ENCODE measurements around the gene NAB2.

The NAB2 gene

DNA sequence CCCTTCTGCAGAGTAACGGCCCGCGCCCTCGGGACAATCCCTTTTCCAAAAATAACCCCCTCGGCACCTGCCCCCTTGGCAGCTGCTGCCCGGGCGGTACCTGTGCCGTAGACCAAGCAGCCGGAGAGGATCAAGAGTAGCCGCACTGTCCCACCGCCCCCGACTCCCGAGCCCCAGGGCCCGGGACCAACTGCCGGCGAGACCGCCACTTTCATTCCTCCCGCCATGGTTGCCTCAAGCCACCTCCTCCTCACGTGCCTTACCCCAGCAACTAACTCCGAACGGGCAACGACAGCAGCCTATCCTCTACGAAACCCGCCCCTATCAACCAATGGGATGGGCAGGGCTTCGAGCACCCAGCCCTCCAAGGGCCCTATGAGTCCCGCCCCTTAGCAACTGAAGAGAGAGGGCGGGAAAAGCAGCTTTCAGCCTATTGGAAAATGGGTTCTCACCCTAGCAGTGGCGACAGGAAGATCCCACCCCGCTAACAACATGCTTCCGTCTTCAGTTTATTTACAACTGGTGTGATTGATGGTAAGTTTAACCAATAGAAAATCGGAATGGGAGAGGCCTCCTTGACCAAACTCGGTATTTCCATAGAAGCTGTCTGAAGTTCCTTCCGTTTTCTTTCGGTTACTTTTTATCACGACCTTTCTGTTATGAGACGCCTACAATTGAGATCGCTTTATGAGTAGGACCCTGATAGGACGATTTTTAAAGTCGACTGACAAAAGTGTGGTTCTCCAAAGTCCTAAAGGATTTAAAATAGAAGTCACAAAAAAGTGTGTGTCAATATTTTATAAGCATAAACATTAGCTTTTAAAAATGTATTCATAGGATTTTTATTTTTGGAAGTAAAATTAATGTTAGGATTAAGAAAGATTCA, 10.2 kb upstream of the NAB2 start, which contains the start of gene NEMP1:
TSS of gene NEMP1 (minus strand) at position 273 of the 886 bp plus-strand sequence. CDS start at position 227, 46 bp downstream.
- Mint-ChIP-seq H3K4me3 (peak within 1 kb of the TSS; percentile 100), H3K27ac (peak within 1 kb of the TSS; percentile 97 to 99), H3K27me3 (no peaks in the 10 kb centered on the region), H3K4me1 (ENCODE audit: low read depth in 2 of 2) (peaks cover 7 to 10% of the 10 kb centered on the region in 2 donors), H3K9me3 (no peaks in the 10 kb centered on the region), H3K36me3 (ENCODE audit: insufficient read depth) (peaks cover 13% of the 10 kb centered on the region)
- ATAC-seq (replicated peaks) (peak; percentile 94), DNase-seq (peak; percentile 92 to 95 (median 92))

DNA sequence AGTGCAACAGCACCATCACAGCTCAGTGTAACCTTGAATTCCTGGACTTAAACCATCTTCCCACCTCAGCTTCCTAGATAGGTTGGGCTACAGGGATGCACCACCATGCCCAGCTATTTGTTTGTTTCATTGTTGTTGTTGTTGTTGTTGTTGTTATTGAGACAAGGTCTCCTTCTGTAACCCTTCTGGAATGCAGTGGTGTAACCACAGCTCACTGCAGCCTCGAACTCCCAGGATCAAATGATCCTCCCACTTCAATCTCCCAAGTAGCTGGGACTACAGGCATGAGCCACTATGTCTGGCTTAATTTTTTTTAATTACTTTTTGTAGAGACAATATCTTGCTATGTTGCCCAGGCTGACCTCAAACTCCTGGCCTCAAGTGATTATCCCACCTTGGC, 9.1 kb upstream of the NAB2 start:
- H3K27me3 Mint-ChIP-seq, result no peaks in the 10 kb centered on the region
- H3K36me3 Mint-ChIP-seq (ENCODE audit: insufficient read depth), result peaks cover 13% of the 10 kb centered on the region
- H3K9me3 Mint-ChIP-seq, result no peaks in the 10 kb centered on the region
- peaks cover 7 to 10% of the 10 kb centered on the region in 2 donors for H3K4me1 Mint-ChIP-seq (ENCODE audit: low read depth in 2 of 2)
- H3K27ac Mint-ChIP-seq, result peak overlapping the region in 1 of 2 donors; percentile 97
- H3K4me3 Mint-ChIP-seq, result no peak overlapping the region
- ATAC-seq (replicated peaks) (no peak), DNase-seq (no peak)

DNA sequence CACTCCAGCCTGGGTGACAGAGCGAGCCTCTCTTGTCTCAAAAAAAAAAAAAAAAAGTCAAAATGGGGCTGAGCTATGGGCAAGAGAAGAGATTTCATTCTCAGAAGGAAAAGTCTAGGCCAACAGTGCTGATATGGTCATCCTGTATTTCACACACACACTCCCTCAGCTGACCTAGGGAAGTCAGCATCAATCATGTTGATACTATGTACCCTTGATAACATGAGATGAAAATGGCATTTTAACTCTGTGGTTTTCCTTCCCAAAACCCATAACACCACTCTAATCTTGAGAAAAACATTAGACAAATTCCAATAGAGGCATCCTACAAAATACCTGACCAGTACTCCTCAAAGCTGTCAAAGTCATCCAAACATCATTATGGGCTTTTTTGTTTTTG, 8.1 kb upstream of the NAB2 start:
- Mint-ChIP-seq H3K9me3 (no peaks in the 10 kb centered on the region), H3K4me3 (no peak overlapping the region), H3K4me1 (ENCODE audit: low read depth in 2 of 2) (peaks cover 10 to 15% of the 10 kb centered on the region in 2 donors), H3K27me3 (no peaks in the 10 kb centered on the region), H3K27ac (no peak overlapping the region), H3K36me3 (ENCODE audit: insufficient read depth) (peaks cover 13% of the 10 kb centered on the region)
- no peak for DNase-seq
- no peak for ATAC-seq (replicated peaks)

- peak overlapping the region; percentile 96 for H3K27ac Mint-ChIP-seq
- H3K4me3 Mint-ChIP-seq, result peak overlapping the region; percentile 93 to 95
- H3K4me1 Mint-ChIP-seq (ENCODE audit: low read depth in 2 of 2), result peaks cover 32 to 34% of the 10 kb centered on the region in 2 donors
- H3K27me3 Mint-ChIP-seq, result no peaks in the 10 kb centered on the region
- no peaks in the 10 kb centered on the region for H3K9me3 Mint-ChIP-seq
- ATAC-seq (replicated peaks), result no peak
- H3K36me3 Mint-ChIP-seq (ENCODE audit: insufficient read depth), result peaks cover 14% of the 10 kb centered on the region
- no peak for DNase-seq
These were observed 2.9 kb upstream of the NAB2 start for GRCh38 chr12:57085999-57086492.

- peak overlapping the region; percentile 93 to 95 for H3K4me3 Mint-ChIP-seq
- ATAC-seq (replicated peaks), result peak; percentile 7
- H3K27ac Mint-ChIP-seq, result peak overlapping the region; percentile 96
- H3K4me1 Mint-ChIP-seq (ENCODE audit: low read depth in 2 of 2), result peaks cover 32 to 37% of the 10 kb centered on the region in 2 donors
- no peaks in the 10 kb centered on the region for H3K9me3 Mint-ChIP-seq
- DNase-seq, result peak in 1 of 3 experiments; percentile 31
- H3K27me3 Mint-ChIP-seq, result no peaks in the 10 kb centered on the region
- peaks cover 14% of the 10 kb centered on the region for H3K36me3 Mint-ChIP-seq (ENCODE audit: insufficient read depth)
These were observed 2.4 kb upstream of the NAB2 start for GRCh38 chr12:57086493-57087009.

DNA sequence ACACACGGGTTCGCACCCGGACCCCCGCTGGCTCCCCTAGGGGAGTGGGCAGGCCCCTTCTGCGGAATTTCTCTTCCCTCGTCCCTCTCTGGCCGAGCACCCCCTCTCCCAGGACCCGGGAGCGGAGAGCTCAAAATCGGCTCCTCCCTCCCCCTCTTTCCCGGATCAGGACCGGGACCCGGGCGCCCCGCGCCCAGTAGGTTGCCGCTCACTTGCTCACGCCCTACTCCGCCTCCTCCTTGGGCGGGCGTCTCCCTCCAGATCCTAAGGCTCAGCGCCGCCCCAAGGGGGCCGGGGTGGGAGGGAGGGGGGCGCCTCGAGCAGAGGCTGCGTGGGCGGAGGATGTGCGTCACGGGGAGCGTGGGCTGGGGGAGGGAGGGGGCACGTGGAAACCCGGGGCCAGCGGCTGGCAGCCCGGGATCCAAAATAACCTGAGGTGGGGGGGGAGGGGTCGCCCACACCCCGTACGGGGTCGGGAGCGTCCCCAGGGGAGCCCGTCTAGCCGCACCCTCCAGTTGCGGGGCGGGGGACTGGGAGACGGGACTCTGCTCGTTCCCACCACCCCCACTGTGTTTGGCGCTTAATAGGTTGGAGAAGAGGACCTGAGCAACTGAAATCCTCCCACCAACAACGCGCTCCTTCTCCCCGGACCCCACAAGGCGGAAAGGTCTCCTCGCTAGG, 1.8 kb upstream of the NAB2 start:
- ATAC-seq (replicated peaks) (peak; percentile 56), DNase-seq (peak; percentile 70 to 77 (median 74))
- Mint-ChIP-seq H3K27me3 (no peaks in the 10 kb centered on the region), H3K36me3 (ENCODE audit: insufficient read depth) (peaks cover 14% of the 10 kb centered on the region), H3K27ac (peak overlapping the region; percentile 96), H3K9me3 (no peaks in the 10 kb centered on the region), H3K4me3 (peak overlapping the region; percentile 93 to 95), H3K4me1 (ENCODE audit: low read depth in 2 of 2) (peaks cover 32 to 40% of the 10 kb centered on the region in 2 donors)

GRCh38 chr12:57087691-57088353, 1.1 kb upstream of the NAB2 start:
- no peaks in the 10 kb centered on the region for H3K9me3 Mint-ChIP-seq
- H3K27ac Mint-ChIP-seq, result peak overlapping the region; percentile 96
- peaks cover 14% of the 10 kb centered on the region for H3K36me3 Mint-ChIP-seq (ENCODE audit: insufficient read depth)
- DNase-seq, result peak; percentile 49 to 64 (median 61)
- no peaks in the 10 kb centered on the region for H3K27me3 Mint-ChIP-seq
- peaks cover 35 to 44% of the 10 kb centered on the region in 2 donors for H3K4me1 Mint-ChIP-seq (ENCODE audit: low read depth in 2 of 2)
- ATAC-seq (replicated peaks), result peak; percentile 45
- peak overlapping the region; percentile 93 to 95 for H3K4me3 Mint-ChIP-seq

DNA sequence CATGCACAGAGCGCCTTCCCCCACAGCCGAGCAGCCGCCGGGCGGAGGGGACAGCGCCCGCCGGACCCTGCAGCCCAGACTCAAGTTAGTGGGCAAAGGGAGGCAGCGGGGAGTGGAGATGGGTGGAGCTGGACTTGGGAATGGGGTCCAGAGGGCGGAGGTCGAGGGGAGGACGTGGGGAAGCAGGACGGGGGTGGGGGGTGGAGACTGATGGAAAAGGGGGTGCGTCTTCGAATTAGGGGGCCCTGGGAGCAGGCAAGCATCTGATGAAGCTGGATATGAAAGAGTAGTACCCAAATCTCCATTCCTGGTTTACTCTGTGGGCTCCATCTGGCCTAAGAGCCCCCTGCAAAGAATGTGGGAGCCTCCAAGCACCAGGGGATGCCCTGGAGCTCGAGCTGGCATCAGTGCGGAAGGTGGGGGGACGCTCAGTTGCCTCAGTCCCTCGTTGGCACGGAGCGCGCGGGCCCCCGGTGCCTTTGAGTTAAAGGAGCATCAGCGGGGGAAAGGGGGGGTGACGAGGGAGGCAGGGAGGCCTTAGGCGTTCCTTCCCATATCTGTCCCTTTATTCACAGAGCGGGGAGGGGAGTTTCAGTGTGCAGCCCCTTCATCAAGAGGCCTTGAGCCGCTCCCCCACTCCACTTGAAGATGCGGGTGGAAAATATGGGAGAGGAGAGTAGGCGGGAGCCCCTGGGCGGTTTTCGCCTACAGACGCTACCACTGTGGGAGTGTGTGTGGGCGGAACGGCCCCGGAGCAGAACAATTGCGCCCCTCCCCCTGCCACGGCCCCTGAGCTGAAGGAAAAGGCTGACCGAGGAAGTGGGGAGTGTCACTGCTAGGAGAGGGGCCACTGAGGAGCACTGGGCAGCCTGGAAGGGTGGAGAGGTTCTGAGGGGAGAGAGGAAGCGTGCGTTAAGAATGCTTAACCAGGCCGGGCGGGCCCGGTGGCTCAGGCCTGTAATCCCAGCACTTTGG, 644 bp downstream of the NAB2 start:
- Mint-ChIP-seq H3K4me3 (peak overlapping the region; percentile 93 to 95), H3K9me3 (no peaks in the 10 kb centered on the region), H3K36me3 (ENCODE audit: insufficient read depth) (peaks cover 19% of the 10 kb centered on the region), H3K27ac (peak overlapping the region; percentile 54 to 86), H3K27me3 (no peaks in the 10 kb centered on the region), H3K4me1 (ENCODE audit: low read depth in 2 of 2) (peaks cover 43 to 51% of the 10 kb centered on the region in 2 donors)
- DNase-seq (peak in 1 of 3 experiments; percentile 15), ATAC-seq (replicated peaks) (no peak)

GRCh38 chr12:57090490-57090889, 1.6 kb downstream of the NAB2 start:
- Mint-ChIP-seq H3K9me3 (no peaks in the 10 kb centered on the region), H3K4me3 (peak overlapping the region in 1 of 2 donors; percentile 95), H3K4me1 (ENCODE audit: low read depth in 2 of 2) (peaks cover 43 to 48% of the 10 kb centered on the region in 2 donors), H3K27me3 (no peaks in the 10 kb centered on the region), H3K36me3 (ENCODE audit: insufficient read depth) (peaks cover 22% of the 10 kb centered on the region), H3K27ac (no peak overlapping the region)
- DNase-seq (no peak), ATAC-seq (replicated peaks) (no peak)

- Mint-ChIP-seq H3K4me1 (ENCODE audit: low read depth in 2 of 2) (peaks cover 38 to 44% of the 10 kb centered on the region in 2 donors), H3K27ac (peak overlapping the region; percentile 41 to 76), H3K27me3 (no peaks in the 10 kb centered on the region), H3K4me3 (peak overlapping the region in 1 of 2 donors; percentile 14), H3K36me3 (ENCODE audit: insufficient read depth) (peaks cover 24% of the 10 kb centered on the region), H3K9me3 (no peaks in the 10 kb centered on the region)
- ATAC-seq (replicated peaks), result no peak
- no peak for DNase-seq
These were observed 2.2 kb downstream of the NAB2 start for GRCh38 chr12:57090924-57091637.

DNA sequence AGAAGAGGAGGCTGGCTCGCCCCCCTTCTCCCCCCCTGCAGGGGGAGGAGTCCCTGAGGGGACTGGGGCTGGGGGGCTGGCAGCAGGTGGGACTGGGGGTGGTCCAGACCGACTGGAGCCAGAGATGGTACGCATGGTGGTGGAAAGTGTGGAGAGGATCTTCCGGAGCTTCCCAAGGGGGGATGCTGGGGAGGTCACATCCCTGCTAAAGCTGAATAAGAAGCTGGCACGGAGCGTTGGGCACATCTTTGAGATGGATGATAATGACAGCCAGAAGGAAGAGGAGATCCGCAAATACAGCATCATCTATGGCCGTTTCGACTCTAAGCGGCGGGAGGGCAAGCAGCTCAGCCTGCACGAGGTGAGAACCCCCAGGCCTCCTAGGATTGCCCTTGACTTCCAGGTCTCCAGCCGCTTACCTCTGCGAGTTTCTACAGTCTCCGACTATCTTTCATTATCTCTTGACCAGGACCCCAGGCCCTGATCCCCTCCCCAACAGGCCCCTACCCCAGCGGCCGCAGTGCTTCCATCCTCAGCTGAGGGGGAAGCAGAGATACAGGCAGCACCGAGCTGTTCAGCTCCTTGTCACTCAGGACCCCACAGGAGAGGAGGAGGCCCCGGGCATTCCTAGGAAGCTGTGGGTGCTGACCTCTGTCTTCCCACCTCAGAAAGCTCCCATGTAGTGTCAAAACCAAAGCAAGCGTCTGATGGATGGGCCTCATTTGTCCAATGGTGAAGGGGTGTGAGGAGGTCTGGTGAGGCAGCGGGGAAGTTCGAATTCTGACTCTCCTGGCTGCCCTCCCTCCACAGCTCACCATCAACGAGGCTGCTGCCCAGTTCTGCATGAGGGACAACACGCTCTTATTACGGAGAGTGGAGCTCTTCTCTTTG, 3.0 kb downstream of the NAB2 start:
- DNase-seq (no peak), ATAC-seq (replicated peaks) (no peak)
- Mint-ChIP-seq H3K9me3 (no peaks in the 10 kb centered on the region), H3K36me3 (ENCODE audit: insufficient read depth) (peaks cover 29% of the 10 kb centered on the region), H3K27me3 (no peaks in the 10 kb centered on the region), H3K4me1 (ENCODE audit: low read depth in 2 of 2) (peaks cover 31 to 41% of the 10 kb centered on the region in 2 donors), H3K27ac (peak overlapping the region; percentile 76 to 91), H3K4me3 (no peak overlapping the region)

All from effector memory CD8-positive, alpha-beta T cell (primary cell).